ENCODE measurements around the gene COL12A1.

- TF ChIP-seq CTCF (IDR thresholded peaks at IDR 0.05) (no peak), EZH2 (IDR thresholded peaks at IDR 0.05; ENCODE audit: borderline replicate concordance, insufficient read depth, low read depth, low read length, poor library complexity, severe bottlenecking) (no peak)
Observed at GRCh38 chr6:75041381-75041780, 164.5 kb downstream of the COL12A1 start.

Measured in B cell (primary cell).